Epithelial cell of prostate (primary cell): Measurements from ENCODE around the gene SIM1.

Experiments used
- DNase-seq: peaks from one replicate; pipeline ENCODE4 v3.0.0-alpha.2; 2011; ENCODE audit warnings: low read depth, low spot score
- H3K27ac ChIP-seq: fragments of 450-650 bp; 2 replicates; pipeline ENCODE4 v1.5.1; 2017; ENCODE audit warnings: mild to moderate bottlenecking

The SIM1 gene

GRCh38 chr6:100464903-100465700 lies at the start of gene SIM1:
Gene SIM1 (minus strand): TSS chr6:100464921. CDS start chr6:100463468, 1,453 bp downstream.
- H3K27ac ChIP-seq: no peak within 1 kb of the TSS
- no peak for DNase-seq

GRCh38 chr6:100512203-100512862 lies 47.6 kb upstream of the SIM1 start:
- no peak for DNase-seq
- no peak overlapping the region for H3K27ac ChIP-seq

GRCh38 chr6:100509101-100509500 lies 44.4 kb upstream of the SIM1 start:
- DNase-seq: no peak
- no peak overlapping the region for H3K27ac ChIP-seq

- H3K27ac ChIP-seq: no peak overlapping the region
- DNase-seq: no peak
These were observed 41.9 kb upstream of the SIM1 start for GRCh38 chr6:100506651-100507050.

GRCh38 chr6:100504786-100505737 lies 40.3 kb upstream of the SIM1 start:
- peak overlapping the region; percentile 8 for H3K27ac ChIP-seq
- no peak for DNase-seq

GRCh38 chr6:100503043-100503705 lies 38.5 kb upstream of the SIM1 start:
- DNase-seq: no peak
- H3K27ac ChIP-seq: no peak overlapping the region

GRCh38 chr6:100493206-100493888 lies 28.6 kb upstream of the SIM1 start:
- H3K27ac ChIP-seq: peak overlapping the region; percentile 46
- peak; percentile 72 for DNase-seq

- H3K27ac ChIP-seq: no peak overlapping the region
- DNase-seq: no peak
These were observed 27.4 kb upstream of the SIM1 start for GRCh38 chr6:100491952-100492670.

- no peak overlapping the region for H3K27ac ChIP-seq
- DNase-seq: no peak
These were observed 25.3 kb upstream of the SIM1 start for GRCh38 chr6:100490065-100490464.

GRCh38 chr6:100488244-100488643 lies 23.5 kb upstream of the SIM1 start:
- no peak for DNase-seq
- H3K27ac ChIP-seq: no peak overlapping the region

GRCh38 chr6:100487638-100488037 lies 22.9 kb upstream of the SIM1 start:
- no peak for DNase-seq
- no peak overlapping the region for H3K27ac ChIP-seq

- no peak overlapping the region for H3K27ac ChIP-seq
- DNase-seq: no peak
These were observed 20.5 kb upstream of the SIM1 start for GRCh38 chr6:100485268-100485667.

GRCh38 chr6:100484474-100484873 lies 19.8 kb upstream of the SIM1 start:
- DNase-seq: no peak
- H3K27ac ChIP-seq: no peak overlapping the region

GRCh38 chr6:100482698-100483097 lies 18.0 kb upstream of the SIM1 start:
- H3K27ac ChIP-seq: no peak overlapping the region
- no peak for DNase-seq

- no peak for DNase-seq
- H3K27ac ChIP-seq: no peak overlapping the region
These were observed 14.7 kb upstream of the SIM1 start for GRCh38 chr6:100479179-100480035.

GRCh38 chr6:100475554-100476320 lies 11.0 kb upstream of the SIM1 start:
- no peak for DNase-seq
- H3K27ac ChIP-seq: no peak overlapping the region

- no peak for DNase-seq
- no peak overlapping the region for H3K27ac ChIP-seq
These were observed 8.5 kb upstream of the SIM1 start for GRCh38 chr6:100473182-100473581.
